HepG2 (cell line): ENCODE measurements around the gene BAIAP3. TPM values are rescaled to one million over a fixed set of nuclear protein-coding genes. Genes with fewer than 3 reads are reported as not detected.

Source experiments
- ASH2L ChIP-seq: fragments of 300-600, 200-600 bp; sonication (generic); IDR thresholded peaks from 2 replicates; pipeline ENCODE4 v1.7.0; 2017; ENCODE audit warnings: low read depth, mild to moderate bottlenecking, moderate library complexity, mixed read lengths, low read length; ENCODE audit not compliant: insufficient read length
- BORCS8-MEF2B ChIP-seq: sonication (generic); formaldehyde crosslinking; IDR thresholded peaks from 2 replicates; pipeline ENCODE4 v1.8.0; 2022; ENCODE audit warnings: mild to moderate bottlenecking, missing genetic modification reagents
- EHMT2 ChIP-seq: fragments of 200-600 bp; sonication (generic); IDR thresholded peaks from 2 replicates; pipeline ENCODE4 v1.7.0; 2017; ENCODE audit warnings: antibody characterized with exemption, low read depth, low read length, borderline replicate concordance
- FLYWCH1 ChIP-seq: sonication (generic); formaldehyde crosslinking; IDR thresholded peaks from 2 replicates; pipeline ENCODE4 v1.8.1; 2023; ENCODE audit warnings: mild to moderate bottlenecking, missing genetic modification reagents
- HMG20A ChIP-seq: IDR thresholded peaks from 2 replicates; pipeline ENCODE4 v1.6.1; 2016; ENCODE audit warnings: borderline replicate concordance
- KDM4B ChIP-seq: sonication (generic); formaldehyde crosslinking; IDR thresholded peaks from 2 replicates; pipeline ENCODE4 v1.4.0; 2020; ENCODE audit warnings: missing genetic modification reagents
- KDM6A ChIP-seq: IDR thresholded peaks from 2 replicates; pipeline ENCODE4 v1.6.1; 2016; ENCODE audit warnings: low read depth
- KLF9 ChIP-seq: IDR thresholded peaks from 2 replicates; pipeline ENCODE4 v1.6.1; 2016; ENCODE audit warnings: low read depth
- PHF20 ChIP-seq: sonication (generic); formaldehyde crosslinking; IDR thresholded peaks from 2 replicates; pipeline ENCODE4 v1.5.0; 2020; ENCODE audit warnings: mild to moderate bottlenecking, missing genetic modification reagents
- POGZ ChIP-seq: sonication (generic); formaldehyde crosslinking; IDR thresholded peaks from 2 replicates; pipeline ENCODE4 v1.4.0; 2020; ENCODE audit warnings: mild to moderate bottlenecking, missing genetic modification reagents
- THYN1 ChIP-seq: sonication (generic); formaldehyde crosslinking; IDR thresholded peaks from 2 replicates; pipeline ENCODE4 v1.8.1; 2023; ENCODE audit warnings: low read depth, mild to moderate bottlenecking, moderate library complexity, missing genetic modification reagents, borderline replicate concordance
- ZBTB38 ChIP-seq: sonication (generic); formaldehyde crosslinking; IDR thresholded peaks from 2 replicates; pipeline ENCODE4 v1.5.1; 2020; ENCODE audit warnings: mild to moderate bottlenecking, missing genetic modification reagents
- ZFP37 ChIP-seq: sonication (generic); formaldehyde crosslinking; IDR thresholded peaks from 2 replicates; pipeline ENCODE4 v1.4.0; 2020; ENCODE audit warnings: missing genetic modification reagents, borderline replicate concordance
- ZNF160 ChIP-seq: sonication (generic); formaldehyde crosslinking; IDR thresholded peaks from 2 replicates; pipeline ENCODE4 v1.8.0; 2022; ENCODE audit warnings: mild to moderate bottlenecking, inconsistent platforms, missing genetic modification reagents
- ZNF362 ChIP-seq: sonication (generic); formaldehyde crosslinking; IDR thresholded peaks from 2 replicates; pipeline ENCODE4 v1.4.0; 2020; ENCODE audit warnings: missing genetic modification reagents, mild to moderate bottlenecking, borderline replicate concordance
- ZNF567 ChIP-seq: sonication (generic); formaldehyde crosslinking; IDR thresholded peaks from 2 replicates; pipeline ENCODE4 v1.8.1; 2023; ENCODE audit warnings: mild to moderate bottlenecking, missing genetic modification reagents, borderline replicate concordance
- ZNF674 ChIP-seq: sonication (generic); formaldehyde crosslinking; IDR thresholded peaks from 2 replicates; pipeline ENCODE4 v1.5.0; 2020; ENCODE audit warnings: low read depth, mild to moderate bottlenecking, missing genetic modification reagents
- ZNF841 ChIP-seq: sonication (generic); formaldehyde crosslinking; IDR thresholded peaks from 2 replicates; pipeline ENCODE4 v1.8.1; 2023; ENCODE audit warnings: missing genetic modification reagents, borderline replicate concordance
- ZSCAN9 ChIP-seq: IDR thresholded peaks from 2 replicates; pipeline ENCODE4 v1.6.1; 2016; ENCODE audit warnings: borderline replicate concordance
- polyA plus RNA-seq, 8 experiments: library from polyadenylated mRNA; depleted of rRNA in 3 of 8; stranded (reverse) in 7 of 8; unstranded in 1 of 8; fragments of >200 nt; fragmentation: Illumina TruSeq in 4 of 8; extraction: Trizol in 4 of 8; gene quantifications; 2 replicates each; pipeline versions ENCODE4 v1.2.1 to v1.2.3, GENCODE V29; 2011 to 2016; ENCODE audit warnings: low read depth in 4 of 8, missing spikeins in 1 of 8, mixed read lengths in 1 of 8; ENCODE audit not compliant: insufficient read depth in 1 of 8
- total RNA-seq, 5 experiments: library from RNA; depleted of rRNA; stranded (reverse); fragments of >200 nt; fragmentation: Illumina TruSeq; extraction: Trizol; gene quantifications; 2 replicates each; pipeline ENCODE4 v1.2.3, GENCODE V29; 2016; ENCODE audit warnings: low read depth in 1 of 5
- TF ChIP-seq, protein P1 (sequence below): sonication (generic); formaldehyde crosslinking; IDR thresholded peaks from 2 replicates; pipeline ENCODE4 v1.4.0; 2020; ENCODE audit warnings: missing genetic modification reagents
- TF ChIP-seq, protein P2 (sequence below): sonication (generic); formaldehyde crosslinking; IDR thresholded peaks from 2 replicates; pipeline ENCODE4 v1.4.0; 2020; ENCODE audit warnings: missing genetic modification reagents, borderline replicate concordance

The BAIAP3 gene
- total and polyA plus RNA-seq, 2 of the 13 experiments (the other 11 are each of a cell fraction or from before 2014, with no cell fraction given): 3.2 to 5.7 TPM

DNA sequence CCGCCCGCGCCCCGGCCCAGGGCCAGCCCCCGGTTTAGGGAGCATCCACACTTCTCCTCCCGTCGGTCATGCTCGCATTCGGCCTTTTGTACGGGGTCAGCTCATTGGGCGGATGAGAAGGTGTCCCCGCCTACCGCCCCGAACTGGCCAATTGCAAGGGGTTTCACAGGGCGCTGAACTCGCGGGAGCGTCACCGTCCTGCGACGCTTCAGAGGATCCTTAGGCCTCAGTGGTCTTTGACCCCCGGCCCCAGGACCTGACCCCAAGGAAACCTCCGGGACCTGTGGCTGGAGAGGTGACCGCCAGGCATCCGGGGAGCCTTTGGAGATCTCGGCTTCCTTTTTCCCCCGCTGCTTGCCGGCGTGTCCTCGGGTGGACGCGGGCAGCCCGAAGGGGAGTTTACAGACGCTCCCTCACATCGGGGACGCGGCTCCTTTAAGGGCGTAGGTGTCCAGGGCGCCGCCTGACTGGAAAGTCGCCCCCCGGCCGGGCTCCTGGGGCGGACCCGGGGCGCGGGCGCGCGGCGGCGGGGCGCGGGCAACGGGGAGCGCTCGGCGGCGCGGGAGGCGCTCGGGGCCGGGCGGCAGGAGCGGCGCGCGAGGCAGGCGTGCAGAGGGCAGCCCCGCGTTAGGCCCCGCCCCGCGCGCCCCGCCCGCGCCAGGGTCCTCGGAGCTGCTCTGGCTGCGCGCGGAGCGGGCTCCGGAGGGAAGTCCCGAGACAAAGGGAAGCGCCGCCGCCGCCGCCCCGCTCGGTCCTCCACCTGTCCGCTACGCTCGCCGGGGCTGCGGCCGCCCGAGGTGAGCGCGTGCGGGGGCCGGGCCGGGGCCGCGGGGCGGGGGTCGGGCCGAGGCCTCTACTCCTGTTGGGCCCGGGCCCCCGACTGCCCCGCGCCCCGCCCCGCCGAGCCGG, 24.2 kb upstream of the BAIAP3 start, which contains the start of gene UBE2I (continued):
- TF ChIP-seq ZNF567: 0 out of 2 replicates have a peak, but pooled peaks have one; percentile 28
- peak; percentile 92 for TF ChIP-seq ASH2L
- TF ChIP-seq PHF20 (CRISPR knock-in tag): peak; percentile 83
- TF ChIP-seq ZNF362 (CRISPR knock-in tag): peak; percentile 28; the same call in 1 of the 2 replicates
- no peak for TF ChIP-seq EHMT2
- TF ChIP-seq ZNF160 (CRISPR knock-in tag): 0 out of 2 replicates have a peak, but pooled peaks have one; percentile 26
- TF ChIP-seq, protein P1, sequence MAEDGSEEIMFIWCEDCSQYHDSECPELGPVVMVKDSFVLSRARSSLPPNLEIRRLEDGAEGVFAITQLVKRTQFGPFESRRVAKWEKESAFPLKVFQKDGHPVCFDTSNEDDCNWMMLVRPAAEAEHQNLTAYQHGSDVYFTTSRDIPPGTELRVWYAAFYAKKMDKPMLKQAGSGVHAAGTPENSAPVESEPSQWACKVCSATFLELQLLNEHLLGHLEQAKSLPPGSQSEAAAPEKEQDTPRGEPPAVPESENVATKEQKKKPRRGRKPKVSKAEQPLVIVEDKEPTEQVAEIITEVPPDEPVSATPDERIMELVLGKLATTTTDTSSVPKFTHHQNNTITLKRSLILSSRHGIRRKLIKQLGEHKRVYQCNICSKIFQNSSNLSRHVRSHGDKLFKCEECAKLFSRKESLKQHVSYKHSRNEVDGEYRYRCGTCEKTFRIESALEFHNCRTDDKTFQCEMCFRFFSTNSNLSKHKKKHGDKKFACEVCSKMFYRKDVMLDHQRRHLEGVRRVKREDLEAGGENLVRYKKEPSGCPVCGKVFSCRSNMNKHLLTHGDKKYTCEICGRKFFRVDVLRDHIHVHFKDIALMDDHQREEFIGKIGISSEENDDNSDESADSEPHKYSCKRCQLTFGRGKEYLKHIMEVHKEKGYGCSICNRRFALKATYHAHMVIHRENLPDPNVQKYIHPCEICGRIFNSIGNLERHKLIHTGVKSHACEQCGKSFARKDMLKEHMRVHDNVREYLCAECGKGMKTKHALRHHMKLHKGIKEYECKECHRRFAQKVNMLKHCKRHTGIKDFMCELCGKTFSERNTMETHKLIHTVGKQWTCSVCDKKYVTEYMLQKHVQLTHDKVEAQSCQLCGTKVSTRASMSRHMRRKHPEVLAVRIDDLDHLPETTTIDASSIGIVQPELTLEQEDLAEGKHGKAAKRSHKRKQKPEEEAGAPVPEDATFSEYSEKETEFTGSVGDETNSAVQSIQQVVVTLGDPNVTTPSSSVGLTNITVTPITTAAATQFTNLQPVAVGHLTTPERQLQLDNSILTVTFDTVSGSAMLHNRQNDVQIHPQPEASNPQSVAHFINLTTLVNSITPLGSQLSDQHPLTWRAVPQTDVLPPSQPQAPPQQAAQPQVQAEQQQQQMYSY (CRISPR knock-in tag): no peak; the same call in 1 of the 2 replicates
- TF ChIP-seq KLF9: no peak
- no peak for TF ChIP-seq KDM6A (CRISPR knock-in tag)
- TF ChIP-seq ZFP37 (CRISPR knock-in tag): no peak
- TF ChIP-seq ZNF841: no peak
- no peak for TF ChIP-seq FLYWCH1 (CRISPR knock-in tag)
- no peak for TF ChIP-seq THYN1 (CRISPR knock-in tag)
- peak; percentile 19; the same call in 1 of the 2 replicates for TF ChIP-seq KDM4B
- TF ChIP-seq BORCS8-MEF2B (CRISPR knock-in tag): no peak
- TF ChIP-seq ZNF674 (CRISPR knock-in tag): peak; percentile 53; the same call in 1 of the 2 replicates
- TF ChIP-seq, protein P2, sequence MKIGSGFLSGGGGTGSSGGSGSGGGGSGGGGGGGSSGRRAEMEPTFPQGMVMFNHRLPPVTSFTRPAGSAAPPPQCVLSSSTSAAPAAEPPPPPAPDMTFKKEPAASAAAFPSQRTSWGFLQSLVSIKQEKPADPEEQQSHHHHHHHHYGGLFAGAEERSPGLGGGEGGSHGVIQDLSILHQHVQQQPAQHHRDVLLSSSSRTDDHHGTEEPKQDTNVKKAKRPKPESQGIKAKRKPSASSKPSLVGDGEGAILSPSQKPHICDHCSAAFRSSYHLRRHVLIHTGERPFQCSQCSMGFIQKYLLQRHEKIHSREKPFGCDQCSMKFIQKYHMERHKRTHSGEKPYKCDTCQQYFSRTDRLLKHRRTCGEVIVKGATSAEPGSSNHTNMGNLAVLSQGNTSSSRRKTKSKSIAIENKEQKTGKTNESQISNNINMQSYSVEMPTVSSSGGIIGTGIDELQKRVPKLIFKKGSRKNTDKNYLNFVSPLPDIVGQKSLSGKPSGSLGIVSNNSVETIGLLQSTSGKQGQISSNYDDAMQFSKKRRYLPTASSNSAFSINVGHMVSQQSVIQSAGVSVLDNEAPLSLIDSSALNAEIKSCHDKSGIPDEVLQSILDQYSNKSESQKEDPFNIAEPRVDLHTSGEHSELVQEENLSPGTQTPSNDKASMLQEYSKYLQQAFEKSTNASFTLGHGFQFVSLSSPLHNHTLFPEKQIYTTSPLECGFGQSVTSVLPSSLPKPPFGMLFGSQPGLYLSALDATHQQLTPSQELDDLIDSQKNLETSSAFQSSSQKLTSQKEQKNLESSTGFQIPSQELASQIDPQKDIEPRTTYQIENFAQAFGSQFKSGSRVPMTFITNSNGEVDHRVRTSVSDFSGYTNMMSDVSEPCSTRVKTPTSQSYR: no peak
- peak; percentile 66; the same call in 1 of the 2 replicates for TF ChIP-seq ZSCAN9 (CRISPR knock-in tag)
- no peak for TF ChIP-seq ZBTB38 (CRISPR knock-in tag)
- no peak for TF ChIP-seq HMG20A (CRISPR knock-in tag)
- peak; percentile 43 for TF ChIP-seq POGZ (CRISPR knock-in tag)
